Measurements from ENCODE around the gene CCNA2.

GRCh38 chr4:121861426-121861825 is 37.7 kb upstream of the CCNA2 start:
- no peak for TF ChIP-seq CTCF (IDR thresholded peaks at IDR 0.05; ENCODE audit: low read length)
- TF ChIP-seq EZH2 (IDR thresholded peaks at IDR 0.05; ENCODE audit: borderline replicate concordance, low read length), result no peak
